Measurements from ENCODE around the gene TRERF1. TPM values are rescaled to one million over a fixed set of nuclear protein-coding genes. Genes with fewer than 3 reads are reported as not detected.

Gene TRERF1
- total RNA-seq, 2 donors from 2014 or later, result 3.5 to 3.8 TPM

GRCh38 chr6:42404484-42404883, 47.2 kb downstream of the TRERF1 start:
- intact Hi-C loops (cut with DNase I), result loop anchor here (10.0 kb wide), 1 partner anchor 90 kb away; no protein-coding TSS in a partner anchor
- Histone ChIP-seq H3K4me3 (no peak overlapping the region), H3K27ac (peak overlapping the region; percentile 61), H3K9me3 (no peaks in the 10 kb centered on the region), H3K4me1 (peaks cover 11% of the 10 kb centered on the region), H3K36me3 (no peaks in the 10 kb centered on the region), H3K27me3 (no peaks in the 10 kb centered on the region), H3K9ac (ENCODE audit: low read depth in 2 of 2, low read length in 2 of 2) (peak overlapping the region in 1 of 2 donors; percentile 19)
- DNase-seq, result peak; percentile 80
- TF ChIP-seq CTCF (IDR thresholded peaks at IDR 0.05), result no peak

DNA sequence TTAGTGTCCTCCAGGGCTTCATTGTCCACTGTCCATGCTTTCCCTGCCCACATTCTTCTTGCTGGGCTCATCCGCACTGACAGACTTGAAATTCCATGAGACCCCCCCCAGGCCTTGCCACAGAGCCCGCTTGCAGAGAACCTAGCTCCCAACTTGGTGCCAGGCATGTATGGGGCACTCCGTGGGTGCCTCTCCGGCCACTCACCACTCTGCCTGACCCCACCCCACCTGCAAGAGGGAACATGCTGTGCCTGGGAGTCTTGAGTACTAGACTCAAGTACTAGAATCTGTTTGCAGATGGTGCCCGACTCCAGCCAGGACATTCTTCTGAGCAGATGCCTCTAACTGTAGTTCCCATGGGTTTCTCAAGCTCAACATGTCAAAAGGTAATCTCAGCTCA, 47.9 kb downstream of the TRERF1 start:
- H3K4me1 ChIP-seq, result peaks cover 11% of the 10 kb centered on the region
- no peak overlapping the region for H3K4me3 ChIP-seq
- no peaks in the 10 kb centered on the region for H3K36me3 ChIP-seq
- H3K27ac ChIP-seq, result peak overlapping the region; percentile 47
- no peaks in the 10 kb centered on the region for H3K9me3 ChIP-seq
- intact Hi-C loops (cut with DNase I), result loop anchor here (10.0 kb wide), 1 partner anchor 89 kb away; no protein-coding TSS in a partner anchor
- no peak for TF ChIP-seq CTCF (IDR thresholded peaks at IDR 0.05)
- H3K27me3 ChIP-seq, result no peaks in the 10 kb centered on the region
- H3K9ac ChIP-seq (ENCODE audit: low read depth in 2 of 2, low read length in 2 of 2), result peak overlapping the region in 1 of 2 donors; percentile 19
- no peak for DNase-seq

- peak overlapping the region; percentile 47 for H3K27ac ChIP-seq
- peak; percentile 56 for DNase-seq
- intact Hi-C loops (cut with DNase I), result loop anchor here (10.0 kb wide), 1 partner anchor 89 kb away; no protein-coding TSS in a partner anchor
- H3K4me3 ChIP-seq, result no peak overlapping the region
- H3K36me3 ChIP-seq, result no peaks in the 10 kb centered on the region
- peak overlapping the region in 1 of 2 donors; percentile 4 for H3K9ac ChIP-seq (ENCODE audit: low read depth in 2 of 2, low read length in 2 of 2)
- H3K9me3 ChIP-seq, result no peaks in the 10 kb centered on the region
- no peak for TF ChIP-seq CTCF (IDR thresholded peaks at IDR 0.05)
- H3K4me1 ChIP-seq, result peaks cover 11% of the 10 kb centered on the region
- H3K27me3 ChIP-seq, result no peaks in the 10 kb centered on the region
These were observed 48.3 kb downstream of the TRERF1 start for GRCh38 chr6:42403421-42403820.

GRCh38 chr6:42402184-42402583, 49.5 kb downstream of the TRERF1 start:
- intact Hi-C loops (cut with DNase I), result loop anchor here (10.0 kb wide), 1 partner anchor 87 kb away; no protein-coding TSS in a partner anchor
- no peaks in the 10 kb centered on the region for H3K9me3 ChIP-seq
- no peak for DNase-seq
- TF ChIP-seq CTCF (IDR thresholded peaks at IDR 0.05), result no peak
- no peak overlapping the region for H3K4me3 ChIP-seq
- no peak overlapping the region for H3K9ac ChIP-seq (ENCODE audit: low read depth in 2 of 2, low read length in 2 of 2)
- H3K36me3 ChIP-seq, result no peaks in the 10 kb centered on the region
- peaks cover 11% of the 10 kb centered on the region for H3K4me1 ChIP-seq
- H3K27me3 ChIP-seq, result no peaks in the 10 kb centered on the region
- no peak overlapping the region for H3K27ac ChIP-seq

GRCh38 chr6:42401613-42401951, 50.1 kb downstream of the TRERF1 start:
- Histone ChIP-seq H3K4me3 (no peak overlapping the region), H3K9me3 (no peaks in the 10 kb centered on the region), H3K4me1 (peaks cover 11% of the 10 kb centered on the region), H3K36me3 (no peaks in the 10 kb centered on the region), H3K9ac (ENCODE audit: low read depth in 2 of 2, low read length in 2 of 2) (no peak overlapping the region), H3K27ac (no peak overlapping the region), H3K27me3 (no peaks in the 10 kb centered on the region)
- intact Hi-C loops (cut with DNase I), result loop anchor here (10.0 kb wide), 1 partner anchor 87 kb away; no protein-coding TSS in a partner anchor
- no peak for TF ChIP-seq CTCF (IDR thresholded peaks at IDR 0.05)
- no peak for DNase-seq
